Measurements from ENCODE around the gene ABCG8.

ABCG8 gene

DNA sequence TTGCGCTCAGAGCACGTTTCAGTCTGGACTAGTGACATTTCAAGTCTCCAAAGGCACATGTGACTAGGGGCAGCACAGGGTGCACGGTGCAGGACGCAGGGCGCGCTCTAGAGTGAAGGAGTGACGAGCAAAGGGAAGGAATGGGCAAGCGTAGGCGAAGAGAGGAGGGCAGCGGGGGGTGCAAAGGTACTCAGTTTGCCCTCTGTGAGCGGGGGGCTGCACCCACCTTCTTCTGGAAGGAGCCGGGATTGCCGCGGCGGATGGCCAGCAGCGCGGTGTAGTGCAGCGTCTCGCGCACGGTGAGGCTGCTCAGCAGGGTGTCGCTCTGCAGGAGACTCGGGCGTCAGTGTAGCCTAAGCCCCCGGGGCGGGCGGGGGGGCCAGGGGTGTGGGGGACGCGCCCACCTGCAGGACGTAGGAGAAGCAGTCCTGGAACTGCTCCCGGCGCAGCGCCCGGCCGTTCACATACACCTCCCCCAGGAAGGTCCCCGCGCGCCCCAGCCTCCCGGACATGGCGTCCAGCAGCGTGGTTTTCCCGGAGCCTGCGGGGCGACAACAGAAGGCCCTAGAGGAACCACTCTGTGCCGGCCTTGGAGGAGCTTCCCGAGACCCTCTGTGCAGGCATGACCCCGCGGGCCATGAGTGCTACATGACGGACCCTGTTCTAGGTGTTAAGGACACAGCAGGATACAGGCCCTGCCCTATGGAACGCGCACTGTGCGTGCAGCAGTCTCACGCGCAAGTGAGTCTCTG lies 7.1 kb upstream of the ABCG8 start:
- H4K8ac ChIP-seq (ENCODE audit: low read depth, low read length) = no peak overlapping the region
- no peak overlapping the region for H2BK5ac ChIP-seq (ENCODE audit: low read depth, low read length, poor library complexity)
- no CpG with 5 or more reads among the region's 54 CpGs for WGBS (ENCODE audit: extremely low coverage, insufficient coverage, insufficient read length)
- no peak overlapping the region for H2AFZ ChIP-seq (ENCODE audit: insufficient read depth, low read length, poor library complexity)
- no peak overlapping the region for H3K9ac ChIP-seq (ENCODE audit: low read length)
- H3K4me3 ChIP-seq (ENCODE audit: low read depth, low read length) = no peak overlapping the region
- H2BK12ac ChIP-seq (ENCODE audit: low read length) = no peak overlapping the region
- H3K79me1 ChIP-seq (ENCODE audit: low read length) = no peaks in the 10 kb centered on the region
- no peak overlapping the region for H3K27ac ChIP-seq (ENCODE audit: low read depth, low read length)
- H3K36me3 ChIP-seq (ENCODE audit: control insufficient read depth in 1 of 2, insufficient read depth in 2 of 2, low read length in 2 of 2) = no peaks in the 10 kb centered on the region
- no peak overlapping the region for H3K4me2 ChIP-seq (ENCODE audit: low read length)
- H4K12ac ChIP-seq (ENCODE audit: low read depth, low read length) = no peak overlapping the region
- H3K4ac ChIP-seq (ENCODE audit: low read depth, low read length) = no peak overlapping the region
- no peaks in the 10 kb centered on the region for H3K27me3 ChIP-seq (ENCODE audit: insufficient read depth, low read length)
- H3K4me1 ChIP-seq (ENCODE audit: control insufficient read depth in 1 of 2, insufficient read depth in 2 of 2, low read length in 2 of 2) = no peaks in the 10 kb centered on the region
- no peak overlapping the region for H4K91ac ChIP-seq (ENCODE audit: low read depth, low read length)
- H3K79me2 ChIP-seq (ENCODE audit: control insufficient read depth, insufficient read depth, low read length, poor library complexity) = no peaks in the 10 kb centered on the region
- no peak overlapping the region for H2BK120ac ChIP-seq (ENCODE audit: insufficient read depth, low read length, poor library complexity)
- H3K23ac ChIP-seq (ENCODE audit: low read length) = no peak overlapping the region
- DNase-seq = no peak
- H3K18ac ChIP-seq (ENCODE audit: low read length) = no peak overlapping the region
- H2AK5ac ChIP-seq (ENCODE audit: low read length) = no peak overlapping the region
- no peak overlapping the region for H3K14ac ChIP-seq (ENCODE audit: low read length)
- peaks cover 1% of the 10 kb centered on the region for H3K9me3 ChIP-seq (ENCODE audit: insufficient read depth, low read depth, low read length)

GRCh38 chr2:43832457-43832856 lies 6.3 kb upstream of the ABCG8 start:
- H3K4me1 ChIP-seq (ENCODE audit: control insufficient read depth in 1 of 2, insufficient read depth in 2 of 2, low read length in 2 of 2) = no peaks in the 10 kb centered on the region
- H2BK12ac ChIP-seq (ENCODE audit: low read length) = no peak overlapping the region

DNA sequence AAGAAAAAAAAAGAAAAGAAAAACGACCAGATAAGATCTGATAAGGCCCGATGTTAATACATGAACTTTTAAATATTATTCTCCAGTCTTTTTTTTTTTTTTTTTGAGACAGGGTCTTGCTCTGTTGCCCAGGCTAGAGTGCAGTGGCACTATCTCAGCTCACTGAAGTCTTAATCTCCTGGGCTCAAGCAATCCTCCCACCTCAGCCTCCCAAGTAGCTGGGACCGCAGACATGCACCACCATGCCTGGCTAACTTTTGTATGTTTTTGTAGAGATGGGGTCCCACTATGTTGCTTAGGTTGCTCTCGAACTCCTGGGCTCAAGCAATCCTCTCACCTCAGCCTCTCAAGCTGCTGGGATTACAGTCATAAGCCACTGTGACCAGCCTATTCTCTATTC lies 1.7 kb upstream of the ABCG8 start:
- DNase-seq = no peak
- Histone ChIP-seq H2AFZ (ENCODE audit: insufficient read depth, low read length, poor library complexity) (no peak overlapping the region), H3K4me3 (ENCODE audit: low read depth, low read length) (no peak overlapping the region), H3K27me3 (ENCODE audit: insufficient read depth, low read length) (no peaks in the 10 kb centered on the region), H2BK5ac (ENCODE audit: low read depth, low read length, poor library complexity) (no peak overlapping the region), H4K12ac (ENCODE audit: low read depth, low read length) (no peak overlapping the region), H3K4me2 (ENCODE audit: low read length) (no peak overlapping the region), H2BK12ac (ENCODE audit: low read length) (no peak overlapping the region), H3K14ac (ENCODE audit: low read length) (no peak overlapping the region), H3K4ac (ENCODE audit: low read depth, low read length) (no peak overlapping the region), H2BK120ac (ENCODE audit: insufficient read depth, low read length, poor library complexity) (no peak overlapping the region), H4K91ac (ENCODE audit: low read depth, low read length) (no peak overlapping the region), H3K79me1 (ENCODE audit: low read length) (no peaks in the 10 kb centered on the region), H3K9ac (ENCODE audit: low read length) (no peak overlapping the region), H3K9me3 (ENCODE audit: insufficient read depth, low read depth, low read length) (peaks cover 1% of the 10 kb centered on the region), H4K8ac (ENCODE audit: low read depth, low read length) (no peak overlapping the region), H3K79me2 (ENCODE audit: control insufficient read depth, insufficient read depth, low read length, poor library complexity) (no peaks in the 10 kb centered on the region), H3K27ac (ENCODE audit: low read depth, low read length) (no peak overlapping the region), H2AK5ac (ENCODE audit: low read length) (no peak overlapping the region), H3K18ac (ENCODE audit: low read length) (no peak overlapping the region), H3K23ac (ENCODE audit: low read length) (no peak overlapping the region), H3K4me1 (ENCODE audit: control insufficient read depth in 1 of 2, insufficient read depth in 2 of 2, low read length in 2 of 2) (no peaks in the 10 kb centered on the region), H3K36me3 (ENCODE audit: control insufficient read depth in 1 of 2, insufficient read depth in 2 of 2, low read length in 2 of 2) (no peaks in the 10 kb centered on the region)
- WGBS (ENCODE audit: extremely low coverage, insufficient coverage, insufficient read length) = no CpG with 5 or more reads among the region's 4 CpGs

More at GRCh38 chr2:43832457-43832856, 6.3 kb upstream of the ABCG8 start:
- Histone ChIP-seq H3K27me3 (ENCODE audit: insufficient read depth, low read length) (no peaks in the 10 kb centered on the region), H2BK5ac (ENCODE audit: low read depth, low read length, poor library complexity) (no peak overlapping the region), H3K14ac (ENCODE audit: low read length) (no peak overlapping the region), H2AFZ (ENCODE audit: insufficient read depth, low read length, poor library complexity) (no peak overlapping the region), H3K4me3 (ENCODE audit: low read depth, low read length) (no peak overlapping the region), H3K9ac (ENCODE audit: low read length) (no peak overlapping the region), H3K23ac (ENCODE audit: low read length) (no peak overlapping the region), H4K91ac (ENCODE audit: low read depth, low read length) (no peak overlapping the region), H4K12ac (ENCODE audit: low read depth, low read length) (no peak overlapping the region), H2BK120ac (ENCODE audit: insufficient read depth, low read length, poor library complexity) (no peak overlapping the region), H4K8ac (ENCODE audit: low read depth, low read length) (no peak overlapping the region), H2AK5ac (ENCODE audit: low read length) (no peak overlapping the region), H3K18ac (ENCODE audit: low read length) (no peak overlapping the region), H3K9me3 (ENCODE audit: insufficient read depth, low read depth, low read length) (peaks cover 1% of the 10 kb centered on the region), H3K79me2 (ENCODE audit: control insufficient read depth, insufficient read depth, low read length, poor library complexity) (no peaks in the 10 kb centered on the region), H3K4me2 (ENCODE audit: low read length) (no peak overlapping the region), H3K79me1 (ENCODE audit: low read length) (no peaks in the 10 kb centered on the region), H3K36me3 (ENCODE audit: control insufficient read depth in 1 of 2, insufficient read depth in 2 of 2, low read length in 2 of 2) (no peaks in the 10 kb centered on the region), H3K27ac (ENCODE audit: low read depth, low read length) (no peak overlapping the region), H3K4ac (ENCODE audit: low read depth, low read length) (no peak overlapping the region)
- WGBS (ENCODE audit: extremely low coverage, insufficient coverage, insufficient read length) = no CpG with 5 or more reads among the region's 3 CpGs
- DNase-seq = no peak

DNA sequence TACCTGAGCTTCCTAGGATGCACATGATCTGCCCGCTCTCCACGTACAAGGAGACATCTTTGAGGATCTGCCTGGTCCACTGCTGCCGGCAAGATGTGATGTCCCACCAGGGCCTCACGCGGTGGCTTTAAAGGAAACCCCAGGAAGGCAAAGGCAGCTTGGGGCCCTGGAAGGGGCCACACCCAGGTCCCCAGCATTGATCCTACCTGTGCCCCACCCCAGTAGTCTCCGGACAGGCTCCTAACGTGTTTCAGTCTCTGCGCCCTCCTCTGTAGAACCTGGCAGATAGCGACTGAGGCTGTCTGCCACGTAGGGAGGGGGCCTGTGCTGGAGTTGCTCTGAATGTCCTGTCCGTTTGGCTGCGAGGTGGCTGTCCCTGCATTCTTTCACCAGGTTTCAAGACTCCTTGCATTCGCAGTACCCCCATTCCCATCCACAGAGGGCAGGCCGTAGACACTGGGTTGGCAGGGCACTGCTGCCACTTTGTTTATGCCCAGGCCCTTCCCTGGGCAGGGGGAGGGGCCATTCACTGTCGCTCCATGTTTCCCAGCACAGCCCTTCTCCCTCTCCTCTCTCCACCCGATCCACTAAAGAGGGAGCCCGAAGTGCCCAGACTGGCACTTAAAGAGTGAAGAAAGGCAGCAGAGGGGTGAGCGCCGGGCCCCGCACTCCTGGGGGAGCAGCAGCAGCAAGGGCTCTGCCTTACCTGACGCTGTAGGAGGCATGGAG lies 776 bp upstream of the ABCG8 start:
- Histone ChIP-seq H2BK120ac (ENCODE audit: insufficient read depth, low read length, poor library complexity) (no peak overlapping the region), H4K12ac (ENCODE audit: low read depth, low read length) (no peak overlapping the region), H3K27ac (ENCODE audit: low read depth, low read length) (no peak overlapping the region), H3K4me3 (ENCODE audit: low read depth, low read length) (no peak overlapping the region), H2BK12ac (ENCODE audit: low read length) (no peak overlapping the region), H2AFZ (ENCODE audit: insufficient read depth, low read length, poor library complexity) (no peak overlapping the region), H3K4me1 (ENCODE audit: control insufficient read depth in 1 of 2, insufficient read depth in 2 of 2, low read length in 2 of 2) (no peaks in the 10 kb centered on the region), H2BK5ac (ENCODE audit: low read depth, low read length, poor library complexity) (no peak overlapping the region), H2AK5ac (ENCODE audit: low read length) (no peak overlapping the region), H3K4ac (ENCODE audit: low read depth, low read length) (no peak overlapping the region), H3K14ac (ENCODE audit: low read length) (no peak overlapping the region), H3K79me2 (ENCODE audit: control insufficient read depth, insufficient read depth, low read length, poor library complexity) (no peaks in the 10 kb centered on the region), H3K9me3 (ENCODE audit: insufficient read depth, low read depth, low read length) (peaks cover 1% of the 10 kb centered on the region), H3K79me1 (ENCODE audit: low read length) (no peaks in the 10 kb centered on the region), H3K18ac (ENCODE audit: low read length) (no peak overlapping the region), H3K23ac (ENCODE audit: low read length) (no peak overlapping the region), H4K91ac (ENCODE audit: low read depth, low read length) (no peak overlapping the region), H3K27me3 (ENCODE audit: insufficient read depth, low read length) (no peaks in the 10 kb centered on the region), H3K36me3 (ENCODE audit: control insufficient read depth in 1 of 2, insufficient read depth in 2 of 2, low read length in 2 of 2) (no peaks in the 10 kb centered on the region), H3K9ac (ENCODE audit: low read length) (no peak overlapping the region), H3K4me2 (ENCODE audit: low read length) (no peak overlapping the region), H4K8ac (ENCODE audit: low read depth, low read length) (no peak overlapping the region)
- DNase-seq = no peak
- WGBS (ENCODE audit: extremely low coverage, insufficient coverage, insufficient read length) = no CpG with 5 or more reads among the region's 21 CpGs
